WERI-Rb-1 (cell line): ENCODE results near the gene OR5T2.

Source experiments
- DNase-seq: peaks from one replicate; pipeline ENCODE4 v3.0.0-alpha.2; 2020
- H3K27ac ChIP-seq: fragments of 250-450 bp; sonication (Bioruptor Pico); 2 replicates; pipeline ENCODE4 v1.5.1; 2020; ENCODE audit warnings: mild to moderate bottlenecking, moderate library complexity
- H3K27me3 ChIP-seq: fragments of 250-450 bp; sonication (Bioruptor Pico); 2 replicates; pipeline ENCODE4 v1.5.1; 2021; ENCODE audit warnings: mild to moderate bottlenecking, low read depth, moderate library complexity; ENCODE audit not compliant: insufficient read depth, severe bottlenecking
- H3K36me3 ChIP-seq: fragments of 250-450 bp; sonication (Bioruptor Pico); 2 replicates; pipeline ENCODE4 v1.5.1; 2020; ENCODE audit warnings: mild to moderate bottlenecking, moderate library complexity
- H3K4me3 ChIP-seq: 2 replicates; pipeline ENCODE4 v1.5.1; 2011; ENCODE audit warnings: low read depth, mild to moderate bottlenecking, control low read depth, low read length
- H3K9me3 ChIP-seq: fragments of 250-450 bp; sonication (Bioruptor Pico); 2 replicates; pipeline ENCODE4 v1.5.1; 2021; ENCODE audit warnings: mild to moderate bottlenecking, moderate library complexity; ENCODE audit not compliant: severe bottlenecking
- CTCF ChIP-seq: IDR thresholded peaks from 2 replicates; pipeline ENCODE4 v1.5.1; 2011; ENCODE audit warnings: low read depth, mild to moderate bottlenecking, control low read depth, inconsistent platforms, low read length

Gene OR5T2

GRCh38 chr11:56207790-56208189 is 26.3 kb downstream of the OR5T2 start:
- H3K9me3 ChIP-seq: no peaks in the 10 kb centered on the region
- no peak overlapping the region for H3K27ac ChIP-seq
- TF ChIP-seq CTCF: no peak
- no peak for DNase-seq
- H3K36me3 ChIP-seq: no peaks in the 10 kb centered on the region
- H3K4me3 ChIP-seq: no peak overlapping the region
- peaks cover 9% of the 10 kb centered on the region for H3K27me3 ChIP-seq

GRCh38 chr11:56197367-56197766 is 36.7 kb downstream of the OR5T2 start:
- TF ChIP-seq CTCF: no peak
- no peak overlapping the region for H3K4me3 ChIP-seq
- peaks cover 10% of the 10 kb centered on the region for H3K27me3 ChIP-seq
- H3K9me3 ChIP-seq: no peaks in the 10 kb centered on the region
- H3K27ac ChIP-seq: no peak overlapping the region
- no peaks in the 10 kb centered on the region for H3K36me3 ChIP-seq
- no peak for DNase-seq

GRCh38 chr11:56196705-56197104 is 37.4 kb downstream of the OR5T2 start:
- H3K4me3 ChIP-seq: no peak overlapping the region
- no peak for TF ChIP-seq CTCF
- peaks cover 10% of the 10 kb centered on the region for H3K27me3 ChIP-seq
- H3K27ac ChIP-seq: no peak overlapping the region
- no peaks in the 10 kb centered on the region for H3K9me3 ChIP-seq
- H3K36me3 ChIP-seq: no peaks in the 10 kb centered on the region
- no peak for DNase-seq

- H3K27me3 ChIP-seq: peaks cover 4% of the 10 kb centered on the region
These were observed 45.5 kb downstream of the OR5T2 start for GRCh38 chr11:56188602-56189001.

GRCh38 chr11:56183459-56183858 is 50.6 kb downstream of the OR5T2 start:
- H3K27ac ChIP-seq: no peak overlapping the region
- peaks cover 4% of the 10 kb centered on the region for H3K9me3 ChIP-seq
- DNase-seq: no peak
- H3K27me3 ChIP-seq: no peaks in the 10 kb centered on the region
- H3K36me3 ChIP-seq: no peaks in the 10 kb centered on the region
- no peak for TF ChIP-seq CTCF
- H3K4me3 ChIP-seq: no peak overlapping the region

More at GRCh38 chr11:56188602-56189001, 45.5 kb downstream of the OR5T2 start:
- no peak for DNase-seq
- Histone ChIP-seq H3K27ac (no peak overlapping the region), H3K9me3 (no peaks in the 10 kb centered on the region), H3K4me3 (no peak overlapping the region), H3K36me3 (no peaks in the 10 kb centered on the region)
- TF ChIP-seq CTCF: no peak
